PC-3 (cell line): Measurements from ENCODE around the gene CHMP4B. TPM values are rescaled to one million over a fixed set of nuclear protein-coding genes. Genes with fewer than 3 reads are reported as not detected.

Source experiments
- ATAC-seq: fragments of 200-7000 bp; cut with Tn5 transposase; 2 replicates; pipeline ENCODE4 v1.9.1; 2020; ENCODE audit warnings: mild to moderate bottlenecking, moderate library complexity
- BruUV-seq: library from RNA; stranded (reverse); fragments of 400-500 nt; replicated peaks from 2 replicates; lab custom pipeline; 2021; lab: Mats Ljungman, UMichigan
- CTCF ChIA-PET: fragments of 300-600 bp; sonication (Branson Sonifier 250); formaldehyde crosslinking; loops from one replicate; lab custom pipeline; 2022; ENCODE audit warnings: antibody characterized with exemption; lab: Charles Lee
- POLR2A ChIA-PET: fragments of 300-600 bp; sonication (Branson Sonifier 250); formaldehyde crosslinking; loops from one replicate; lab custom pipeline; 2022; ENCODE audit warnings: antibody characterized with exemption; ENCODE audit not compliant: unreplicated experiment; lab: Charles Lee
- DNase-seq: peaks from one replicate; pipeline ENCODE4 v3.0.0-alpha.2; 2015
- H2AFZ ChIP-seq: fragments of 300-600 bp; sonication (generic); 2 replicates; pipeline ENCODE4 v1.6.0; 2016; ENCODE audit warnings: antibody characterized with exemption, low read length
- H3F3A ChIP-seq: fragments of 300-600 bp; sonication (generic); one replicate; pipeline ENCODE4 v1.6.0; 2017; ENCODE audit warnings: antibody characterized with exemption, low read length, control low read depth, mild to moderate bottlenecking; ENCODE audit not compliant: unreplicated experiment
- H3K27ac ChIP-seq: fragments of 300-600 bp; sonication (generic); 2 replicates; pipeline ENCODE4 v1.5.1; 2016; ENCODE audit warnings: mild to moderate bottlenecking, low read length
- H3K27me3 ChIP-seq: fragments of 300-600 bp; sonication (generic); 2 replicates; pipeline ENCODE4 v1.6.1; 2016; ENCODE audit warnings: low read length, mixed read lengths
- H3K36me3 ChIP-seq: fragments of 300-600 bp; sonication (generic); 2 replicates; pipeline ENCODE4 v1.6.1; 2016; ENCODE audit warnings: low read depth, mixed run types, low read length, mixed read lengths
- H3K4me1 ChIP-seq: fragments of 300-600 bp; sonication (generic); 2 replicates; pipeline ENCODE4 v1.5.1; 2016; ENCODE audit warnings: low read length; ENCODE audit not compliant: insufficient read depth
- H3K4me2 ChIP-seq: fragments of 300-600 bp; sonication (generic); 2 replicates; pipeline ENCODE4 v1.6.0; 2016; ENCODE audit warnings: low read length
- H3K4me3 ChIP-seq: fragments of 300-600 bp; sonication (generic); 2 replicates; pipeline ENCODE4 v1.5.1; 2016; ENCODE audit warnings: mild to moderate bottlenecking, low read length, mixed read lengths
- H3K79me2 ChIP-seq: fragments of 300-600 bp; sonication (generic); 2 replicates; pipeline ENCODE4 v1.6.1; 2017; ENCODE audit warnings: low read length, mixed read lengths
- H3K9ac ChIP-seq: fragments of 300-600 bp; sonication (generic); 2 replicates; pipeline ENCODE4 v1.6.0; 2016; ENCODE audit warnings: mild to moderate bottlenecking, low read length
- H3K9me2 ChIP-seq: fragments of 300-600 bp; sonication (generic); replicated peaks from 2 replicates; pipeline ENCODE4 v1.6.1; 2016; ENCODE audit warnings: mixed run types, low read length, mixed read lengths
- H3K9me3 ChIP-seq: fragments of 300-600 bp; sonication (generic); 2 replicates; pipeline ENCODE4 v1.6.1; 2016; ENCODE audit warnings: low read length, mixed read lengths
- H4K20me1 ChIP-seq: fragments of 300-600 bp; sonication (generic); 2 replicates; pipeline ENCODE4 v1.6.1; 2016; ENCODE audit warnings: low read length, mixed read lengths
- CTCF ChIP-seq: fragments of 300-600 bp; sonication (generic); conservative IDR thresholded peaks from 2 replicates; pipeline ENCODE4 v1.5.1; 2017; ENCODE audit warnings: antibody characterized with exemption, low read depth, mild to moderate bottlenecking, low read length
- EZH2 ChIP-seq: fragments of 300-600 bp; sonication (generic); IDR thresholded peaks from one replicate; pipeline ENCODE4 v1.6.1; 2017; ENCODE audit warnings: antibody characterized with exemption, mild to moderate bottlenecking, low read length; ENCODE audit not compliant: unreplicated experiment
- EZH2phosphoT487 ChIP-seq: fragments of 300-600 bp; sonication (generic); IDR thresholded peaks from 2 replicates; pipeline ENCODE4 v1.6.1; 2018; ENCODE audit warnings: mild to moderate bottlenecking, antibody characterized with exemption, low read length, borderline replicate concordance
- intact Hi-C: fragments of 100-400 bp; cut with micrococcal nuclease; formaldehyde crosslinking; loops from 2 replicates; pipeline ENCODE4 v1.9.0; 2023
- total RNA-seq: library from RNA; depleted of rRNA; stranded (reverse); fragments of >200 nt; gene quantifications from 2 replicates; pipeline ENCODE4 v1.2.3, GENCODE V29; 2014

Gene CHMP4B
- total RNA-seq, 1 experiment from 2014 or later, result 68.8 TPM

GRCh38 chr20:33777816-33778215, 33.3 kb upstream of the CHMP4B start:
- Histone ChIP-seq H3K9me2 (no peaks in the 10 kb centered on the region), H3F3A (no peaks in the 10 kb centered on the region), H3K27ac (no peak overlapping the region), H4K20me1 (no peaks in the 10 kb centered on the region), H3K27me3 (no peaks in the 10 kb centered on the region), H3K9ac (no peak overlapping the region), H3K4me1 (peaks cover 14% of the 10 kb centered on the region), H3K4me3 (no peak overlapping the region), H2AFZ (no peak overlapping the region), H3K4me2 (no peak overlapping the region), H3K79me2 (no peaks in the 10 kb centered on the region), H3K9me3 (no peaks in the 10 kb centered on the region), H3K36me3 (peaks cover 3% of the 10 kb centered on the region; the same call in 1 of the 2 replicates)
- TF ChIP-seq CTCF, result no peak
- TF ChIP-seq EZH2phosphoT487, result no peak
- TF ChIP-seq EZH2, result no peak
- ATAC-seq, result no peak
- intact Hi-C loops, result no loop called here
- CTCF ChIA-PET, result no interaction called here
- DNase-seq, result no peak
- POLR2A ChIA-PET, result no interaction called here
- BruUV-seq, result no TSS peak

DNA sequence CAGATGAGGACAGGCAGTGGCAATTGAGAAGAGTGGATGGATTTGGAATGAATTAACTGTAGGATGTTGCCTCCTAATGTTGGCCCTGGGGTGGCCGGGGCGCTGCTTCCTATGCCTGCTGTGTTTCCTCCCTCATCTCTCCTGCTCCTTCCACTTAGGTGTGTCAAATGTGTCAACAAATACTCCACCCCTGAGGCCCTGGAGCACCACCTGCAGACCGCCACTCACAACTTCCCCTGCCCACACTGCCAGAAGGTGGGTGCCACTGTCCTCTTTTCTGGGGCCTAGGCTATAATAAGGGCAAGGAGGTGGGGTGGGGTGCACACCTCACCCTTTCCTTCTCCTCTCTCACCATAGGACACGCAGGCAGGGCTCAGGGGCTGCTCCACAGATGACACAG, 30.0 kb upstream of the CHMP4B start:
- POLR2A ChIA-PET, result no interaction called here
- Histone ChIP-seq H3K9ac (no peak overlapping the region), H3K4me2 (no peak overlapping the region), H3K36me3 (no peaks in the 10 kb centered on the region), H3F3A (no peaks in the 10 kb centered on the region), H3K9me3 (no peaks in the 10 kb centered on the region), H3K79me2 (no peaks in the 10 kb centered on the region), H3K9me2 (no peaks in the 10 kb centered on the region), H2AFZ (no peak overlapping the region), H4K20me1 (no peaks in the 10 kb centered on the region), H3K27ac (no peak overlapping the region), H3K27me3 (no peaks in the 10 kb centered on the region), H3K4me1 (peaks cover 14% of the 10 kb centered on the region), H3K4me3 (no peak overlapping the region)
- BruUV-seq, result no TSS peak
- intact Hi-C loops, result loop anchor here (10.0 kb wide), 1 partner anchor 96 kb away; the partner anchor contains the start of gene E2F1
- CTCF ChIA-PET, result no interaction called here
- no peak for ATAC-seq
- DNase-seq, result no peak
- no peak for TF ChIP-seq CTCF
- no peak for TF ChIP-seq EZH2phosphoT487
- no peak for TF ChIP-seq EZH2

GRCh38 chr20:33781945-33782344, 29.2 kb upstream of the CHMP4B start:
- Histone ChIP-seq H3K9me2 (no peaks in the 10 kb centered on the region), H3F3A (no peaks in the 10 kb centered on the region), H3K4me2 (no peak overlapping the region), H3K9ac (no peak overlapping the region), H3K27ac (no peak overlapping the region), H2AFZ (no peak overlapping the region), H3K36me3 (no peaks in the 10 kb centered on the region), H3K27me3 (no peaks in the 10 kb centered on the region), H4K20me1 (no peaks in the 10 kb centered on the region), H3K4me3 (no peak overlapping the region), H3K9me3 (no peaks in the 10 kb centered on the region), H3K4me1 (peaks cover 14% of the 10 kb centered on the region), H3K79me2 (no peaks in the 10 kb centered on the region)
- no peak for TF ChIP-seq EZH2phosphoT487
- no peak for TF ChIP-seq CTCF
- no peak for TF ChIP-seq EZH2
- DNase-seq (no peak), ATAC-seq (no peak)
- BruUV-seq, result no TSS peak
- ChIA-PET POLR2A (no interaction called here), CTCF (no interaction called here)
- intact Hi-C loops, result loop anchor here (10.0 kb wide), 1 partner anchor 97 kb away; the partner anchor contains the start of gene E2F1
